DMS53 (cell line): ENCODE results near the gene ZNF296.
A peak's percentile ranks its signal among the peaks of the same experiment; 100 is the strongest.

Source experiments
- DNase-seq: peaks from one replicate; lab custom pipeline; 2025; lab: John Stamatoyannopoulos, UW

ZNF296 gene

GRCh38 chr19:45059258-45059965 lies 16.9 kb downstream of the ZNF296 start:
- peak; percentile 82 for DNase-seq

- DNase-seq: no peak
Measured at GRCh38 chr19:45058622-45059159, 17.6 kb downstream of the ZNF296 start.

GRCh38 chr19:45057444-45057843 lies 18.8 kb downstream of the ZNF296 start:
- no peak for DNase-seq

GRCh38 chr19:45056831-45057230 lies 19.4 kb downstream of the ZNF296 start:
- no peak for DNase-seq

- DNase-seq: no peak
Measured at GRCh38 chr19:45051929-45052579, 24.2 kb downstream of the ZNF296 start.

- no peak for DNase-seq
Measured at GRCh38 chr19:45050036-45050435, 26.2 kb downstream of the ZNF296 start.

- DNase-seq: no peak
Measured at GRCh38 chr19:45049073-45049736, 27.1 kb downstream of the ZNF296 start.

- no peak for DNase-seq
Measured at GRCh38 chr19:45047188-45047797, 29.0 kb downstream of the ZNF296 start.

- no peak for DNase-seq
Measured at GRCh38 chr19:45046355-45046754, 29.9 kb downstream of the ZNF296 start.

- DNase-seq: peak; percentile 77
Measured at GRCh38 chr19:45045671-45046353, 30.5 kb downstream of the ZNF296 start.

GRCh38 chr19:45041125-45041524 lies 35.2 kb downstream of the ZNF296 start:
- no peak for DNase-seq

GRCh38 chr19:45040059-45040771 lies 36.1 kb downstream of the ZNF296 start:
- DNase-seq: no peak

GRCh38 chr19:45038931-45039893 lies 37.1 kb downstream of the ZNF296 start, which contains the start of gene CLASRP:
Gene CLASRP (plus strand): TSS chr19:45039045. CDS start chr19:45040213, 1,168 bp downstream.
- peak; percentile 94 for DNase-seq

- DNase-seq: no peak
Measured at GRCh38 chr19:45037393-45038169, 38.7 kb downstream of the ZNF296 start.

GRCh38 chr19:45035755-45036154 lies 40.5 kb downstream of the ZNF296 start:
- DNase-seq: no peak

GRCh38 chr19:45032421-45032820 lies 43.9 kb downstream of the ZNF296 start:
- DNase-seq: no peak

GRCh38 chr19:45030825-45031224 lies 45.5 kb downstream of the ZNF296 start:
- DNase-seq: no peak

GRCh38 chr19:45027371-45027770 lies 48.9 kb downstream of the ZNF296 start:
- DNase-seq: no peak

- DNase-seq: no peak
Measured at GRCh38 chr19:45025264-45025663, 51.0 kb downstream of the ZNF296 start.
